ENCODE measurements around the gene NBEAL2. TPM values are rescaled to one million over a fixed set of nuclear protein-coding genes. Genes with fewer than 3 reads are reported as not detected.

NBEAL2 gene
- total and polyA plus RNA-seq, 11 donors = 8.1 to 45.7 (median 13.1) TPM

DNA sequence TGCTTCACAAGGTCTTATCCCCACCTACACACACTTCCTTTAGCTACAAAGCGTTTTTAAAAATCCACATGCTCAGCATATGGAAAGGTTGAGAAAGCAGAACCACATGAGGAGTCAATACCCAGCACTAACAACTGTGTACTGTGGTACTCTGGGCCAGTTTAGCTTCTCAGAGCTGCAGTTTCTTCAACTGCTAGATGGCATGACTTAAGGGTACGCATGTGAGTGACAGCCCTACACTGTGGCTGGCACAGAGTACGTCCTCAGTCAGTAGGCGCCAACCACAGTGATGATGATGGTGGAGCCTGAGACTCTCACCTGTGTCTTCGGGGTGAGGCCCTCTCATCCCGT, 20.3 kb upstream of the NBEAL2 start:
- WGBS, 4 donors = 79 to 80% (median 79%) methylated on average over 3 to 6 of the region's 6 CpGs
- no peaks in the 10 kb centered on the region for H3K27me3 ChIP-seq
- H3K27ac ChIP-seq = peak overlapping the region in 8 of 12 donors; percentile 45 to 78 (median 65)
- H3K9me3 ChIP-seq = no peaks in the 10 kb centered on the region
- ATAC-seq (peak in 1 of 4 donors; percentile 16), DNase-seq (peak in 1 of 5 donors; percentile 18)
- peaks cover 0 to 7% (median 0%) of the 10 kb centered on the region in 9 donors for H3K36me3 ChIP-seq
- peaks cover 15 to 84% (median 65%) of the 10 kb centered on the region in 12 donors for H3K4me1 ChIP-seq
- intact Hi-C loops (cut with DNase I) = no loop called here
- TF ChIP-seq, protein P1, sequence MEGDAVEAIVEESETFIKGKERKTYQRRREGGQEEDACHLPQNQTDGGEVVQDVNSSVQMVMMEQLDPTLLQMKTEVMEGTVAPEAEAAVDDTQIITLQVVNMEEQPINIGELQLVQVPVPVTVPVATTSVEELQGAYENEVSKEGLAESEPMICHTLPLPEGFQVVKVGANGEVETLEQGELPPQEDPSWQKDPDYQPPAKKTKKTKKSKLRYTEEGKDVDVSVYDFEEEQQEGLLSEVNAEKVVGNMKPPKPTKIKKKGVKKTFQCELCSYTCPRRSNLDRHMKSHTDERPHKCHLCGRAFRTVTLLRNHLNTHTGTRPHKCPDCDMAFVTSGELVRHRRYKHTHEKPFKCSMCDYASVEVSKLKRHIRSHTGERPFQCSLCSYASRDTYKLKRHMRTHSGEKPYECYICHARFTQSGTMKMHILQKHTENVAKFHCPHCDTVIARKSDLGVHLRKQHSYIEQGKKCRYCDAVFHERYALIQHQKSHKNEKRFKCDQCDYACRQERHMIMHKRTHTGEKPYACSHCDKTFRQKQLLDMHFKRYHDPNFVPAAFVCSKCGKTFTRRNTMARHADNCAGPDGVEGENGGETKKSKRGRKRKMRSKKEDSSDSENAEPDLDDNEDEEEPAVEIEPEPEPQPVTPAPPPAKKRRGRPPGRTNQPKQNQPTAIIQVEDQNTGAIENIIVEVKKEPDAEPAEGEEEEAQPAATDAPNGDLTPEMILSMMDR (IDR thresholded peaks at IDR 0.05) = no peak
- TF ChIP-seq POLR2A (IDR thresholded peaks at IDR 0.05) = no peak
- H3K4me3 ChIP-seq = no peak overlapping the region

GRCh38 chr3:46960081-46960701, 19.3 kb upstream of the NBEAL2 start:
- Histone ChIP-seq H3K9me3 (no peaks in the 10 kb centered on the region), H3K4me1 (peaks cover 15 to 80% (median 60%) of the 10 kb centered on the region in 12 donors), H3K27me3 (no peaks in the 10 kb centered on the region), H3K27ac (peak overlapping the region; percentile 16 to 78 (median 58)), H3K36me3 (peaks cover 0 to 7% (median 0%) of the 10 kb centered on the region in 9 donors), H3K4me3 (peak overlapping the region in 2 of 12 donors; percentile 7 to 22)
- TF ChIP-seq POLR2A (IDR thresholded peaks at IDR 0.05) = no peak
- TF ChIP-seq, protein P1 (IDR thresholded peaks at IDR 0.05) = no peak
- DNase-seq = peak in 2 of 5 donors; percentile 27 to 59
- WGBS, 4 donors = 21 to 28% (median 22%) methylated on average over 4 of the region's 4 CpGs
- intact Hi-C loops (cut with DNase I) = no loop called here
- ATAC-seq = peak; percentile 60 to 83 (median 76)

DNA sequence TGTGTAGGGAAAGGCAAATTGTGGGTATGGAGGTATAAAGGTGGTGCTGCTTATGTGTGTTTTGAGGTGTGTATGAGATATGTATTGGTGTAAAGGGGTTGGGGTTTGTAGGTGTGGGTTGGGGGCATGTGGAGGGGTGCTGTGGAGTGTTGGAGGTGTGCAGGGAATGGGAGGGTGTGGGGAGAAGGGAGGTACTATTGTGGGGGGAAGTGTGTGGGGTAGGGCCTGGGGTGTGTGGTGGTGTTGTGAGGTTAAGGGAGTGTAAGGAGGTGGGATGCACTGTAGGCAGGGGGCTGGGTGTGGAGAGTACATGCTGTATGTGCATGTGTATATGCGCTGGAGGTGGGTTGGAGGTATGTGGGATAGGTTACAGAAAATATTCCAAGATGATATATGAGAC, 18.6 kb upstream of the NBEAL2 start:
- Histone ChIP-seq H3K27ac (peak overlapping the region in 11 of 12 donors; percentile 41 to 78 (median 60)), H3K27me3 (no peaks in the 10 kb centered on the region), H3K4me3 (peak overlapping the region in 2 of 12 donors; percentile 7 to 22), H3K4me1 (peaks cover 14 to 80% (median 59%) of the 10 kb centered on the region in 12 donors), H3K9me3 (no peaks in the 10 kb centered on the region), H3K36me3 (peaks cover 0 to 14% (median 0%) of the 10 kb centered on the region in 9 donors)
- ATAC-seq = peak in 1 of 4 donors; percentile 23
- DNase-seq = peak in 1 of 5 donors; percentile 12
- 87 to 97% (median 93%) methylated on average over 1 of the region's 1 CpG for WGBS, 4 donors
- intact Hi-C loops (cut with DNase I) = no loop called here
- TF ChIP-seq POLR2A (IDR thresholded peaks at IDR 0.05) = no peak
- TF ChIP-seq, protein P1 (IDR thresholded peaks at IDR 0.05) = no peak

GRCh38 chr3:46962427-46962826, 17.0 kb upstream of the NBEAL2 start:
- intact Hi-C loops (cut with DNase I) = no loop called here
- DNase-seq (no peak), ATAC-seq (no peak)
- H3K27me3 ChIP-seq = no peaks in the 10 kb centered on the region
- H3K4me1 ChIP-seq = peaks cover 9 to 78% (median 59%) of the 10 kb centered on the region in 12 donors
- H3K27ac ChIP-seq = no peak overlapping the region
- H3K36me3 ChIP-seq = peaks cover 0 to 15% (median 0%) of the 10 kb centered on the region in 9 donors
- TF ChIP-seq POLR2A (IDR thresholded peaks at IDR 0.05) = no peak
- TF ChIP-seq, protein P1 (IDR thresholded peaks at IDR 0.05) = no peak
- H3K9me3 ChIP-seq = no peaks in the 10 kb centered on the region
- 93 to 100% (median 99%) methylated on average over 1 of the region's 1 CpG for WGBS, 4 donors
- H3K4me3 ChIP-seq = no peak overlapping the region
